Measurements from ENCODE around the gene ZNF740.

DNA sequence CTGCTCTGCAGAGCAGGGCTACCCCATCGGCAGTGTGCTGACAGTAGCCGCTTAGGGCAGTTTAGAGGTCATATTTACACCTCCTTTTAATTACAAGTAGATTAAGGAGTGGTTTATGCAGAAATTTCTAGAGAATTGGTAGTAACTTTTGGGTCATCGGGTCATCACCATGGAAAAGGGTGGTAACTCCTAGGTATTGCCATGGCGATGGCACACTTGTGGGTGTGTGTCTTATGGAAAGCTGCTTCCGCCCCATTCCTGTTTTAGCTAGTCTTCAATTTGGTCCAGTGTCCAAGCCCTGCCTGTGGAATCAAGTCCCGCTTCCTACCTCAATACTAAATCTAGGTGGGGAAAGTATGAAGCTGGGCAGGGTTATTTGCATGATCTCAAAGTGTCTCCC lies 29.5 kb upstream of the ZNF740 start:
- TF ChIP-seq, protein P1, sequence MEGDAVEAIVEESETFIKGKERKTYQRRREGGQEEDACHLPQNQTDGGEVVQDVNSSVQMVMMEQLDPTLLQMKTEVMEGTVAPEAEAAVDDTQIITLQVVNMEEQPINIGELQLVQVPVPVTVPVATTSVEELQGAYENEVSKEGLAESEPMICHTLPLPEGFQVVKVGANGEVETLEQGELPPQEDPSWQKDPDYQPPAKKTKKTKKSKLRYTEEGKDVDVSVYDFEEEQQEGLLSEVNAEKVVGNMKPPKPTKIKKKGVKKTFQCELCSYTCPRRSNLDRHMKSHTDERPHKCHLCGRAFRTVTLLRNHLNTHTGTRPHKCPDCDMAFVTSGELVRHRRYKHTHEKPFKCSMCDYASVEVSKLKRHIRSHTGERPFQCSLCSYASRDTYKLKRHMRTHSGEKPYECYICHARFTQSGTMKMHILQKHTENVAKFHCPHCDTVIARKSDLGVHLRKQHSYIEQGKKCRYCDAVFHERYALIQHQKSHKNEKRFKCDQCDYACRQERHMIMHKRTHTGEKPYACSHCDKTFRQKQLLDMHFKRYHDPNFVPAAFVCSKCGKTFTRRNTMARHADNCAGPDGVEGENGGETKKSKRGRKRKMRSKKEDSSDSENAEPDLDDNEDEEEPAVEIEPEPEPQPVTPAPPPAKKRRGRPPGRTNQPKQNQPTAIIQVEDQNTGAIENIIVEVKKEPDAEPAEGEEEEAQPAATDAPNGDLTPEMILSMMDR (IDR thresholded peaks at IDR 0.05), result no peak
- TF ChIP-seq EZH2 (IDR thresholded peaks at IDR 0.05) (no peak), EZH2phosphoT487 (IDR thresholded peaks at IDR 0.05) (no peak)
